Pancreas (tissue), 10 donors: ENCODE data around the gene ITPRID2. TPM values are rescaled to one million over a fixed set of nuclear protein-coding genes. Genes with fewer than 3 reads are reported as not detected.

ENCODE experiments used
- ATAC-seq, 4 donors: fragments of 200-7000 bp; cut with Tn5 transposase; one replicate each; pipeline versions ENCODE4 v1.8.0 to v1.9.1; 2020; ENCODE audit warnings: mild to moderate bottlenecking in 4 of 4, moderate library complexity in 4 of 4
- DNase-seq, 6 donors: peaks; one replicate each; pipeline ENCODE4 v3.0.0-alpha.2; 2020
- FAIRE-seq: peaks from 2 replicates; lab custom pipeline; 2012; peaks lifted over from hg19 to GRCh38; lab: Jason Lieb, UNC
- H3K27ac ChIP-seq, 4 donors: fragments of 200-600 bp; sonication (generic); 1 replicate in 3 of 4; 2 replicates in 1 of 4; pipeline versions ENCODE4 v1.5.0 to v1.8.0; 2020
- H3K27me3 ChIP-seq, 4 donors: fragments of 200-600 bp; one replicate each; pipeline ENCODE4 v1.8.0; 2021
- H3K36me3 ChIP-seq, 3 donors: fragments of 200-600 bp; sonication (generic) in 1 of 3; one replicate each; pipeline versions ENCODE4 v1.5.0 to v1.8.0; 2020 to 2021
- H3K4me1 ChIP-seq, 3 donors: fragments of 200-600 bp; one replicate each; pipeline ENCODE4 v1.8.0; 2021
- H3K4me3 ChIP-seq, 4 donors: fragments of 200-600 bp; sonication (generic) in 2 of 4; one replicate each; pipeline versions ENCODE4 v1.5.0 to v1.8.0; 2020 to 2021
- H3K9me3 ChIP-seq, 4 donors: fragments of 200-600 bp; one replicate each; pipeline ENCODE4 v1.8.0; 2021
- WGBS, 2 donors: extraction: QIAGEN DNeasy Blood & Tissue Kit; methylation state at CpG; one replicate each; pipeline ENCODE4 v1.1.7; 2013; 5-methylcytosine and 5-hydroxymethylcytosine counted together
- intact Hi-C, 3 donors: fragments of 100-400 bp; cut with DNase I; formaldehyde crosslinking; loops; one replicate each; pipeline versions ENCODE4 v1.11.1 to v1.14.2; 2022
- polyA plus RNA-seq, 2 donors: library from polyadenylated mRNA; stranded (reverse); fragments of 200-250 nt; gene quantifications; one replicate each; pipeline ENCODE4 v1.2.3, GENCODE V29; 2013
- total RNA-seq, 6 donors: library from RNA; stranded (reverse); fragmentation: NEBNext Ultra II Directional in 4 of 6; extraction: Animal tissue kit (Norgen Biotek cat#: 25700) in 4 of 6; gene quantifications; one replicate each; pipeline versions ENCODE4 v1.2.1 to v1.2.4, GENCODE V29; 2021 to 2023
- TF ChIP-seq, protein P1 (sequence below), 4 donors: fragments of 200-600 bp; sonication (generic) in 3 of 4; IDR thresholded peaks; one replicate each; pipeline versions ENCODE4 v1.5.0 to v1.8.0; 2021; ENCODE audit warnings: antibody characterized with exemption in 4 of 4
- donor health status: healthy with polysubstance abuse.
- donor health status: DM: no; HTN: no; CAD: no; lungs with moderate emphysema.
- donor health status: DM: no; HTN: no; CAD: no.
- donor health status: control.
- donor health status: control.
- donor health status: Bipolar disorder and iron deficiency.
- donor health status: DM: yes; HTN: yes; CAD: no.
- donor health status: DM: no; HTN: no; CAD: no.
- donor health status: DM: no; HTN: no; CAD: no.
- donor health status: DM: yes; HTN: yes; CAD: no.

Gene ITPRID2
- total and polyA plus RNA-seq, 8 donors = 85.6 to 497 (median 328) TPM

DNA sequence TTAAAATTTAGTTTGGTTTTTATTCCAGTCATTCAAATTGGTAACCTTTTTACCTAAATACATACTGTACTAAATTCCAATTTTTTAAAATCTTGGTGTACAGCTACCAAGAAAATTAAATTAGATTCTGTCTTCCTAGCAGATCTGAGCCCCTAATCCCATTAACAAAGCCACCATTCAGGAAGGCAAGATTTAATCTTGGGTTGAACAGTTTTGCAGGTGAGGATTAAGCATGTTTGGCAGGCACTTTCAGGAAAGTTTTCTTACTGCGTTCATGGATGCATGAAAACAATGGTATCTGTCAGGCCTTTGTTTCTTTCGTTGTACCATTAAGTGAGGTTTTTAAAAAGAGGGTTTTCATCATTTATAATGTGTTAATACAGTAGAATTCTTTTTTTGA, 32.8 kb downstream of the ITPRID2 start:
- peaks cover 18 to 26% (median 19%) of the 10 kb centered on the region in 3 donors for H3K4me1 ChIP-seq
- TF ChIP-seq, protein P1, sequence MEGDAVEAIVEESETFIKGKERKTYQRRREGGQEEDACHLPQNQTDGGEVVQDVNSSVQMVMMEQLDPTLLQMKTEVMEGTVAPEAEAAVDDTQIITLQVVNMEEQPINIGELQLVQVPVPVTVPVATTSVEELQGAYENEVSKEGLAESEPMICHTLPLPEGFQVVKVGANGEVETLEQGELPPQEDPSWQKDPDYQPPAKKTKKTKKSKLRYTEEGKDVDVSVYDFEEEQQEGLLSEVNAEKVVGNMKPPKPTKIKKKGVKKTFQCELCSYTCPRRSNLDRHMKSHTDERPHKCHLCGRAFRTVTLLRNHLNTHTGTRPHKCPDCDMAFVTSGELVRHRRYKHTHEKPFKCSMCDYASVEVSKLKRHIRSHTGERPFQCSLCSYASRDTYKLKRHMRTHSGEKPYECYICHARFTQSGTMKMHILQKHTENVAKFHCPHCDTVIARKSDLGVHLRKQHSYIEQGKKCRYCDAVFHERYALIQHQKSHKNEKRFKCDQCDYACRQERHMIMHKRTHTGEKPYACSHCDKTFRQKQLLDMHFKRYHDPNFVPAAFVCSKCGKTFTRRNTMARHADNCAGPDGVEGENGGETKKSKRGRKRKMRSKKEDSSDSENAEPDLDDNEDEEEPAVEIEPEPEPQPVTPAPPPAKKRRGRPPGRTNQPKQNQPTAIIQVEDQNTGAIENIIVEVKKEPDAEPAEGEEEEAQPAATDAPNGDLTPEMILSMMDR (IDR thresholded peaks at IDR 0.05) = no peak
- no peak overlapping the region for H3K27ac ChIP-seq
- H3K36me3 ChIP-seq = peaks cover 0 to 66% (median 36%) of the 10 kb centered on the region in 3 donors
- WGBS, 2 donors = 29 to 33% methylated on average over 2 of the region's 2 CpGs
- H3K9me3 ChIP-seq = no peaks in the 10 kb centered on the region
- FAIRE-seq (no peak), DNase-seq (no peak), ATAC-seq (no peak)
- H3K4me3 ChIP-seq = peak overlapping the region in 1 of 4 donors; percentile 0
- intact Hi-C loops = no loop called here
- no peaks in the 10 kb centered on the region for H3K27me3 ChIP-seq

DNA sequence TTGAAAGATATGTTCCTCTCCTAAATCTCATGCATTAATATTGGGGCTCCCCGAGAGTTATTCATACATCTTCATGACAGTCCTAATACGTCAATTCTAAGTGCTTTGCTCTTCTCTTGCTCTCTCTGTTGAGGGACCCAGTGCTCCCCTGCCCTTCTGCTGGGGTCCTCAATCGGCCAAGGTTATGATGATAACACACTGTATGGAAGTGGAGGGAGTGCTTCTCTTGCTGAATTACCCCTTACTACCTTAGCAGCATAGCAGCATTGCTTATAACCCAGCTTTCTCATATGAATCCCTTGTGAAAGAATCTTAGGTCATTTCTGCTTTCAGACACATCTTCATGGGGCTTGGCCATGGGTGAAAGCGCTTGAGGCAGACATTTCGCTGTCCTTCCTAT, 43.2 kb downstream of the ITPRID2 start:
- Histone ChIP-seq H3K9me3 (no peaks in the 10 kb centered on the region), H3K4me1 (peaks cover 0 to 7% (median 0%) of the 10 kb centered on the region in 3 donors), H3K4me3 (no peak overlapping the region), H3K27me3 (no peaks in the 10 kb centered on the region), H3K36me3 (peaks cover 0 to 12% (median 6%) of the 10 kb centered on the region in 3 donors), H3K27ac (no peak overlapping the region)
- intact Hi-C loops = no loop called here
- DNase-seq = no peak
- peak in 2 of 4 donors; percentile 11 to 20 for ATAC-seq
- FAIRE-seq = no peak
- TF ChIP-seq, protein P1 (IDR thresholded peaks at IDR 0.05) = no peak
- 69 to 77% methylated on average over 5 of the region's 5 CpGs for WGBS, 2 donors

DNA sequence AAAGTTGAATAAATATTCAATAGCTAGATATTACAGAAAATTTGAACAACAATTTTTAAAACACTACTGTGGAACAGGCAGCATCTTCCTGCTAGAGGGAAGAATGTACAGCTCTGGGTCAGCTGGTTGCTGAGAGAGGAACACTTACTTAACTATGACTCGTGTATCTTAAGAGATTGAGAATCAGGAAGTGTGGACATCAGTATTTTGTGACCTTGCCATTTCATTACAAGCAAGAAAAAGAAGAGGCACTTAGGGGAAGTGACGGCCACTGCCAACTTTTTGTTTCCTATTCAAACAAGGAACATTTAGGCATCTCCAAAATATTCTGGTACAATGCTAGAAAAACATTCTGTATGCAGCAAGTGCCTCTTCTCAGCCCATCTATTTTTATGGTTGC, 45.9 kb downstream of the ITPRID2 start:
- DNase-seq = no peak
- H3K4me1 ChIP-seq = no peaks in the 10 kb centered on the region
- no peak for FAIRE-seq
- no peaks in the 10 kb centered on the region for H3K27me3 ChIP-seq
- intact Hi-C loops = no loop called here
- no peaks in the 10 kb centered on the region for H3K36me3 ChIP-seq
- TF ChIP-seq, protein P1 (IDR thresholded peaks at IDR 0.05) = no peak
- WGBS, 2 donors = 29 to 38% methylated on average over 2 of the region's 2 CpGs
- H3K4me3 ChIP-seq = no peak overlapping the region
- H3K27ac ChIP-seq = no peak overlapping the region
- H3K9me3 ChIP-seq = no peaks in the 10 kb centered on the region
- peak in 2 of 4 donors; percentile 76 to 79 for ATAC-seq

DNA sequence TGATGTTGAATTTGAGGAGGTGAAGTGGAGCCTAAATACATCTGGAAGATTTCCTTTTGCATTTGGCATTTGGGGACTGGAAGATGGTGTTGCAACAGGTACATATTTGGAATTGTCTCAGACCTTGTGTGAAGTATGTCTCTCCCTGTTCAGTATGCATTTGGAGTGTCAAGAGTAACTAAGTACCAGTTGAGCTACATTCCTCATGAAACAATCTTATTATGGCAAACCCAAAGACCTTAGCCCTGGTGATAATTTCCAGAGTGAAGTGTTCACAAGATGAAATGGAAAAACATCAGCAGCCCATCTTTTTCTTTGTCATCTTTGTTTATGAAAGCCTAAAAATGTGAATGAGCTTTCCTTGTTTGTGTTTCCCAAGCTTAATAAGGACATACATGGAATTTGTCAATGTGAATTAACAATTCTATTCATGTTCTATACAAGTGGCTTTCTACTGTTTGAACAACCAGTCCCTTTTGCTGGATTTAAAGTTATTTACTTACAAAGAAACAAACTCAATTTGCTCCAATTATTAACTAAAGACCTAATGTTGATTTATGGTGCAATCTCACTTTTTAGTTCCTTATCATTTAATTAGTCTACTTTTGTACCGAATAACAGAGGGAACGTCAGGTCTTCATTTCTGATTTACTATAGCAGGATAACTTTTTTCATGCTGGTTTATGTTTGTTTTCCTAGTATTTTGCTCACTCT, 52.0 kb downstream of the ITPRID2 start:
- no peak for DNase-seq
- intact Hi-C loops = no loop called here
- Histone ChIP-seq H3K27ac (no peak overlapping the region), H3K9me3 (no peaks in the 10 kb centered on the region), H3K4me3 (no peak overlapping the region), H3K36me3 (no peaks in the 10 kb centered on the region), H3K27me3 (no peaks in the 10 kb centered on the region), H3K4me1 (no peaks in the 10 kb centered on the region)
- 22 to 25% methylated on average over 2 of the region's 2 CpGs for WGBS, 2 donors
- peak in 1 of 4 donors; percentile 30 for ATAC-seq
- TF ChIP-seq, protein P1 (IDR thresholded peaks at IDR 0.05) = no peak
- FAIRE-seq = no peak
